A549 (cell line): ENCODE data around the gene ATP8A1. TPM values are rescaled to one million over a fixed set of nuclear protein-coding genes. Genes with fewer than 3 reads are reported as not detected.

Experiments
- ATAC-seq, 2 experiments: fragments of 200-7000 bp in 1 of 2; fragments of >200 bp in 1 of 2; cut with Nextera tagmentation in 1 of 2; cut with Tn5 transposase in 1 of 2; 3 replicates each; pipeline versions ENCODE4 v1.8.0 to v1.9.1; 2018 to 2020; ENCODE audit warnings: mild to moderate bottlenecking in 1 of 2, moderate library complexity in 1 of 2
- CTCF ChIA-PET: fragments of 300-600 bp; sonication (Branson Sonifier 250); formaldehyde crosslinking; extraction: SDS; loops from one replicate; lab custom pipeline; 2021; ENCODE audit warnings: antibody characterized with exemption, inconsistent platforms; lab: Yijun Ruan, JAX
- POLR2A ChIA-PET: fragments of 350-600 bp; formaldehyde crosslinking; extraction: SDS; loops from one replicate; lab custom pipeline; 2021; ENCODE audit warnings: antibody characterized with exemption, inconsistent platforms; lab: Yijun Ruan, JAX
- DNase-seq, 2 experiments: peaks; one replicate each; pipeline versions ENCODE4 v3.0.0 to v3.0.0-alpha.2; 2011 to 2016; ENCODE audit warnings: low read depth in 1 of 2, low spot score in 1 of 2
- FAIRE-seq: peaks from 2 replicates; lab custom pipeline; 2011; peaks lifted over from hg19 to GRCh38; lab: Jason Lieb, UNC
- H3K27ac ChIP-seq, 2 experiments: fragments of >200 bp; sonication (Bioruptor Twin); formaldehyde crosslinking; 3 replicates each; pipeline ENCODE4 v1.5.1; 2016 to 2017
- H3K4me1 ChIP-seq: fragments of >200 bp; sonication (Bioruptor Twin); formaldehyde crosslinking; 3 replicates; pipeline ENCODE4 v1.6.1; 2016
- H3K4me2 ChIP-seq: fragments of >200 bp; sonication (Bioruptor Twin); formaldehyde crosslinking; 3 replicates; pipeline ENCODE4 v1.6.1; 2016
- H3K4me3 ChIP-seq: fragments of >200 bp; sonication (Bioruptor Twin); formaldehyde crosslinking; 3 replicates; pipeline ENCODE4 v1.5.1; 2016
- H3K9me3 ChIP-seq: fragments of >200 bp; sonication (Bioruptor Twin); formaldehyde crosslinking; 3 replicates; pipeline ENCODE4 v1.6.1; 2016
- BHLHE40 ChIP-seq: IDR thresholded peaks from 2 replicates; pipeline ENCODE4 v1.6.1; 2012; ENCODE audit warnings: low read depth, low read length, inconsistent platforms
- CEBPB ChIP-seq, 2 experiments: fragments of >200 bp in 1 of 2; sonication (Bioruptor Twin) in 1 of 2; formaldehyde crosslinking in 1 of 2; IDR thresholded peaks; 2 replicates each; pipeline ENCODE4 v1.6.1; 2012 to 2016
- CHD2 ChIP-seq: fragments of 150-350 bp; IDR thresholded peaks from 2 replicates; pipeline ENCODE4 v1.6.1; 2014; ENCODE audit warnings: low read length; ENCODE audit not compliant: partially characterized antibody
- E2F6 ChIP-seq: IDR thresholded peaks from 2 replicates; pipeline ENCODE4 v1.6.1; 2012; ENCODE audit warnings: low read depth, borderline replicate concordance
- ESRRA ChIP-seq: fragments of 150-350 bp; IDR thresholded peaks from 2 replicates; pipeline ENCODE4 v1.6.1; 2014; ENCODE audit warnings: mild to moderate bottlenecking, low read length, borderline replicate concordance
- FOSL2 ChIP-seq, 2 experiments: fragments of 450-650 bp in 1 of 2; fragments of >200 bp in 1 of 2; sonication (Bioruptor Twin) in 1 of 2; formaldehyde crosslinking; IDR thresholded peaks; 2 replicates each; pipeline versions ENCODE4 v1.5.0 to v1.6.1; 2016 to 2020; ENCODE audit warnings: mild to moderate bottlenecking in 1 of 2, moderate library complexity in 1 of 2
- FOXS1 ChIP-seq: fragments of 250-450 bp; sonication (Bioruptor Pico); IDR thresholded peaks from 2 replicates; pipeline ENCODE4 v1.5.0; 2020; ENCODE audit warnings: mild to moderate bottlenecking, moderate library complexity
- GATA3 ChIP-seq: IDR thresholded peaks from 2 replicates; pipeline ENCODE4 v1.6.1; 2012; ENCODE audit warnings: borderline replicate concordance
- HDAC2 ChIP-seq: fragments of 200-600 bp; sonication (generic); IDR thresholded peaks from 2 replicates; pipeline ENCODE4 v1.6.1; 2016
- HES2 ChIP-seq: fragments of >200 bp; sonication (Bioruptor Twin); formaldehyde crosslinking; IDR thresholded peaks from 2 replicates; pipeline ENCODE4 v1.6.1; 2016
- HOXB13 ChIP-seq: fragments of 250-450 bp; sonication (Bioruptor Pico); IDR thresholded peaks from 2 replicates; pipeline ENCODE4 v1.5.0; 2020; ENCODE audit warnings: low read depth, mild to moderate bottlenecking, moderate library complexity
- MAFK ChIP-seq: fragments of 450-650 bp; IDR thresholded peaks from 2 replicates; pipeline ENCODE4 v1.6.1; 2014; ENCODE audit not compliant: partially characterized antibody
- MYC ChIP-seq: IDR thresholded peaks from 2 replicates; pipeline ENCODE4 v1.6.1; 2012; ENCODE audit warnings: mild to moderate bottlenecking, inconsistent platforms, low read length, improper control_type of control experiment, borderline replicate concordance
- NPAS2 ChIP-seq: fragments of 250-450 bp; sonication (Bioruptor Pico); IDR thresholded peaks from 2 replicates; pipeline ENCODE4 v1.8.0; 2022; ENCODE audit warnings: mild to moderate bottlenecking, moderate library complexity, borderline replicate concordance
- POLR2A ChIP-seq: IDR thresholded peaks from 2 replicates; pipeline ENCODE4 v1.6.1; 2012; ENCODE audit warnings: mild to moderate bottlenecking, low read length
- POLR2AphosphoS2 ChIP-seq: conservative IDR thresholded peaks from 2 replicates; pipeline ENCODE4 v1.6.1; 2012; ENCODE audit warnings: low read length, improper control_type of control experiment, inconsistent platforms
- RAD21 ChIP-seq, 2 experiments: fragments of >200 bp in 1 of 2; sonication (Bioruptor Twin) in 1 of 2; formaldehyde crosslinking in 1 of 2; IDR thresholded peaks in 1 of 2; conservative IDR thresholded peaks in 1 of 2; 2 replicates in 1 of 2; 3 replicates in 1 of 2; pipeline ENCODE4 v1.6.1; 2012 to 2018; ENCODE audit warnings: inconsistent platforms in 1 of 2
- RARB ChIP-seq: fragments of 250-450 bp; sonication (Bioruptor Pico); IDR thresholded peaks from 2 replicates; pipeline ENCODE4 v1.8.0; 2021; ENCODE audit warnings: mild to moderate bottlenecking, moderate library complexity
- RCOR1 ChIP-seq: fragments of 150-350 bp; IDR thresholded peaks from 2 replicates; pipeline ENCODE4 v1.6.1; 2014; ENCODE audit warnings: antibody characterized with exemption, low read length, low read depth
- TFCP2L1 ChIP-seq: fragments of 250-450 bp; sonication (Bioruptor Pico); IDR thresholded peaks from 2 replicates; pipeline ENCODE4 v1.5.0; 2021; ENCODE audit warnings: mild to moderate bottlenecking
- TP53 ChIP-seq: fragments of 250-450 bp; sonication (Bioruptor Pico); IDR thresholded peaks from 2 replicates; pipeline ENCODE4 v1.5.0; 2021; ENCODE audit warnings: mild to moderate bottlenecking, moderate library complexity
- ZNF302 ChIP-seq: fragments of 250-450 bp; sonication (Bioruptor Pico); IDR thresholded peaks from 2 replicates; pipeline ENCODE4 v1.9.0; 2021; ENCODE audit warnings: inconsistent platforms, mild to moderate bottlenecking, moderate library complexity
- WGBS: methylation state at CpG from one replicate; pipeline ENCODE4 v1.1.6; 2017; ENCODE audit errors: missing lambda C conversion rate; 5-methylcytosine and 5-hydroxymethylcytosine counted together
- polyA plus RNA-seq, 4 experiments: library from polyadenylated mRNA; depleted of rRNA in 3 of 4; stranded (reverse); fragments of >200 nt; fragmentation: RNase III in 1 of 4; extraction: RNeasy Plus Mini Kit Qiagen cat#74134 plus additional on column Dnase treatment in 1 of 4; gene quantifications; 2 replicates in 3 of 4; 3 replicates in 1 of 4; pipeline ENCODE4 v1.2.3, GENCODE V29; 2011 to 2017
- TF ChIP-seq, protein P1 (sequence below): fragments of >200 bp; sonication (Bioruptor Twin); formaldehyde crosslinking; IDR thresholded peaks from 3 replicates; pipeline ENCODE4 v1.6.1; 2016
- TF ChIP-seq, protein P2 (sequence below): fragments of 250-450 bp; sonication (Bioruptor Pico); IDR thresholded peaks from 2 replicates; pipeline ENCODE4 v1.5.0; 2021; ENCODE audit warnings: mild to moderate bottlenecking, moderate library complexity, borderline replicate concordance
- TF ChIP-seq, protein P3 (sequence below): fragments of 450-650 bp; IDR thresholded peaks from 2 replicates; pipeline ENCODE4 v1.6.1; 2014; ENCODE audit warnings: antibody characterized with exemption

Gene ATP8A1
- polyA plus RNA-seq, 2 of the 4 experiments (the other 2 are of a cell fraction), result 0.06 to 0.25 TPM

GRCh38 chr4:42618023-42618422, 38.9 kb downstream of the ATP8A1 start:
- DNase-seq (no peak), FAIRE-seq (no peak), ATAC-seq (no peak)
- Histone ChIP-seq H3K4me3 (no peak overlapping the region), H3K4me2 (no peak overlapping the region), H3K9me3 (no peaks in the 10 kb centered on the region), H3K4me1 (no peaks in the 10 kb centered on the region), H3K27ac (no peak overlapping the region)
- ChIA-PET POLR2A (no interaction called here), CTCF (no interaction called here)
- 6% methylated on average over 2 of the region's 2 CpGs for whole genome bisulfite sequencing
- no peak for TF ChIP-seq NPAS2 (CRISPR knock-in tag)

GRCh38 chr4:42617030-42617429, 39.9 kb downstream of the ATP8A1 start:
- no peak for DNase-seq
- ChIA-PET CTCF (interaction anchor here (1.5 kb wide), 1 partner anchor 20 kb away, joined by 3 read pairs; no protein-coding TSS in a partner anchor), POLR2A (no interaction called here)
- ATAC-seq, result no peak
- Histone ChIP-seq H3K4me3 (no peak overlapping the region), H3K4me2 (no peak overlapping the region), H3K9me3 (no peaks in the 10 kb centered on the region), H3K27ac (no peak overlapping the region), H3K4me1 (no peaks in the 10 kb centered on the region)
- TF ChIP-seq HES2, result no peak
- no peak for FAIRE-seq
- 73% methylated on average over 2 of the region's 2 CpGs for WGBS

- Histone ChIP-seq H3K27ac (no peak overlapping the region), H3K4me2 (no peak overlapping the region), H3K9me3 (no peaks in the 10 kb centered on the region), H3K4me1 (no peaks in the 10 kb centered on the region), H3K4me3 (no peak overlapping the region)
- CTCF ChIA-PET, result interaction anchor here (1.5 kb wide), 1 partner anchor 21 kb away, joined by 3 read pairs; no protein-coding TSS in a partner anchor
- TF ChIP-seq MYC, result no peak
- TF ChIP-seq E2F6, result no peak
- no peak for TF ChIP-seq BHLHE40
- no peak for TF ChIP-seq RARB (CRISPR knock-in tag)
- TF ChIP-seq, protein P1, sequence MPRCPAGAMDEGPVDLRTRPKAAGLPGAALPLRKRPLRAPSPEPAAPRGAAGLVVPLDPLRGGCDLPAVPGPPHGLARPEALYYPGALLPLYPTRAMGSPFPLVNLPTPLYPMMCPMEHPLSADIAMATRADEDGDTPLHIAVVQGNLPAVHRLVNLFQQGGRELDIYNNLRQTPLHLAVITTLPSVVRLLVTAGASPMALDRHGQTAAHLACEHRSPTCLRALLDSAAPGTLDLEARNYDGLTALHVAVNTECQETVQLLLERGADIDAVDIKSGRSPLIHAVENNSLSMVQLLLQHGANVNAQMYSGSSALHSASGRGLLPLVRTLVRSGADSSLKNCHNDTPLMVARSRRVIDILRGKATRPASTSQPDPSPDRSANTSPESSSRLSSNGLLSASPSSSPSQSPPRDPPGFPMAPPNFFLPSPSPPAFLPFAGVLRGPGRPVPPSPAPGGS, result no peak
- TF ChIP-seq TP53 (CRISPR knock-in tag), result no peak
- no peak for TF ChIP-seq ZNF302 (CRISPR knock-in tag)
- TF ChIP-seq, protein P2, sequence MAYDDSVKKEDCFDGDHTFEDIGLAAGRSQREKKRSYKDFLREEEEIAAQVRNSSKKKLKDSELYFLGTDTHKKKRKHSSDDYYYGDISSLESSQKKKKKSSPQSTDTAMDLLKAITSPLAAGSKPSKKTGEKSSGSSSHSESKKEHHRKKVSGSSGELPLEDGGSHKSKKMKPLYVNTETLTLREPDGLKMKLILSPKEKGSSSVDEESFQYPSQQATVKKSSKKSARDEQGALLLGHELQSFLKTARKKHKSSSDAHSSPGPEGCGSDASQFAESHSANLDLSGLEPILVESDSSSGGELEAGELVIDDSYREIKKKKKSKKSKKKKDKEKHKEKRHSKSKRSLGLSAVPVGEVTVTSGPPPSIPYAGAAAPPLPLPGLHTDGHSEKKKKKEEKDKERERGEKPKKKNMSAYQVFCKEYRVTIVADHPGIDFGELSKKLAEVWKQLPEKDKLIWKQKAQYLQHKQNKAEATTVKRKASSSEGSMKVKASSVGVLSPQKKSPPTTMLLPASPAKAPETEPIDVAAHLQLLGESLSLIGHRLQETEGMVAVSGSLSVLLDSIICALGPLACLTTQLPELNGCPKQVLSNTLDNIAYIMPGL, result no peak
- no peak for ATAC-seq
- POLR2A ChIA-PET, result no interaction called here
- FAIRE-seq, result no peak
- WGBS, result 27% methylated on average over 6 of the region's 6 CpGs
- no peak for DNase-seq
These were observed 40.3 kb downstream of the ATP8A1 start for GRCh38 chr4:42616572-42616971.

- no peak overlapping the region for H3K27ac ChIP-seq
- CTCF ChIA-PET, result no interaction called here
- H3K4me1 ChIP-seq, result no peaks in the 10 kb centered on the region
- FAIRE-seq (no peak), DNase-seq (no peak), ATAC-seq (no peak)
- 0% methylated on average over 2 of the region's 2 CpGs for WGBS
- TF ChIP-seq FOSL2 (IDR thresholded peaks at IDR 0.05) (no peak), FOSL2 (CRISPR knock-in tag; IDR thresholded peaks at IDR 0.05) (no peak), ZNF302 (CRISPR knock-in tag) (no peak), NPAS2 (CRISPR knock-in tag) (no peak), HOXB13 (CRISPR knock-in tag) (no peak), CEBPB (IDR thresholded peaks at IDR 0.05) (no peak), GATA3 (no peak), HDAC2 (no peak), RCOR1 (no peak), TFCP2L1 (CRISPR knock-in tag) (no peak), MYC (no peak), BHLHE40 (no peak), MAFK (no peak), POLR2A (no peak), RAD21 (conservative IDR thresholded peaks at IDR 0.05 in 1 of 2, IDR thresholded peaks at IDR 0.05 in 1 of 2) (no peak), ESRRA (no peak), FOXS1 (CRISPR knock-in tag) (no peak), CHD2 (no peak), POLR2AphosphoS2 (no peak)
- TF ChIP-seq, protein P3, sequence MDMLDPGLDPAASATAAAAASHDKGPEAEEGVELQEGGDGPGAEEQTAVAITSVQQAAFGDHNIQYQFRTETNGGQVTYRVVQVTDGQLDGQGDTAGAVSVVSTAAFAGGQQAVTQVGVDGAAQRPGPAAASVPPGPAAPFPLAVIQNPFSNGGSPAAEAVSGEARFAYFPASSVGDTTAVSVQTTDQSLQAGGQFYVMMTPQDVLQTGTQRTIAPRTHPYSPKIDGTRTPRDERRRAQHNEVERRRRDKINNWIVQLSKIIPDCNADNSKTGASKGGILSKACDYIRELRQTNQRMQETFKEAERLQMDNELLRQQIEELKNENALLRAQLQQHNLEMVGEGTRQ, result no peak
- H3K4me3 ChIP-seq, result no peak overlapping the region
- POLR2A ChIA-PET, result no interaction called here
- no peak overlapping the region for H3K4me2 ChIP-seq
- no peaks in the 10 kb centered on the region for H3K9me3 ChIP-seq
These were observed 41.7 kb downstream of the ATP8A1 start for GRCh38 chr4:42615131-42615763.
